T-cell (primary cell): ENCODE data around the gene UQCRQ. TPM values are rescaled to one million over a fixed set of nuclear protein-coding genes. Genes with fewer than 3 reads are reported as not detected.

Experiments used
- ATAC-seq, 4 experiments: fragments of 200-7000 bp in 3 of 4; fragments of 150-1000 bp in 1 of 4; cut with Tn5 transposase; replicated peaks in 1 of 4; 1 replicate in 3 of 4; 2 replicates in 1 of 4; pipeline ENCODE4 v1.10.0; 2021; ENCODE audit warnings: moderate library complexity in 3 of 4, mild to moderate bottlenecking in 2 of 4, moderate number of reproducible peaks in 1 of 4
- CTCF ChIA-PET, 2 donors: fragments of 300-600 bp; sonication (Branson Sonifier 250); formaldehyde crosslinking; loops; one replicate each; lab custom pipeline; 2022; ENCODE audit warnings: antibody characterized with exemption in 2 of 2; lab: Charles Lee
- POLR2A ChIA-PET, 2 donors: fragments of 300-600 bp; sonication (Branson Sonifier 250); formaldehyde crosslinking; loops; one replicate each; lab custom pipeline; 2022; ENCODE audit warnings: antibody characterized with exemption in 2 of 2; lab: Charles Lee
- DNase-seq, 35 experiments: peaks; one replicate each; pipeline versions ENCODE4 v3.0.0 to v3.0.0-alpha.2; 2013 to 2023
- H3K27ac ChIP-seq: one replicate; pipeline ENCODE4 v1.5.1; 2013; ENCODE audit warnings: low read length
- H3K27me3 ChIP-seq, 2 experiments: replicated peaks in 1 of 2; 1 replicate in 1 of 2; 2 replicates in 1 of 2; pipeline versions ENCODE4 v1.6.1 to v1.7.0; 2013; ENCODE audit warnings: low read length in 1 of 2, mixed read lengths in 1 of 2; ENCODE audit not compliant: control insufficient read depth in 2 of 2, insufficient read depth in 2 of 2; ENCODE audit errors: extremely low read depth in 1 of 2
- H3K36me3 ChIP-seq, 2 donors: 1 replicate in 1 of 2; 2 replicates in 1 of 2; pipeline versions ENCODE4 v1.6.1 to v1.7.0; 2013; ENCODE audit warnings: low read length in 1 of 2; ENCODE audit not compliant: control insufficient read depth in 2 of 2, insufficient read depth in 1 of 2; ENCODE audit errors: extremely low read depth in 1 of 2
- H3K4me1 ChIP-seq, 2 experiments: 1 replicate in 1 of 2; 2 replicates in 1 of 2; pipeline versions ENCODE4 v1.6.1 to v1.7.0; 2013; ENCODE audit warnings: low read length in 2 of 2, mixed read lengths in 1 of 2; ENCODE audit not compliant: insufficient read depth in 2 of 2, control insufficient read depth in 1 of 2; ENCODE audit errors: extremely low read depth in 1 of 2
- H3K4me3 ChIP-seq, 2 donors: 1 replicate in 1 of 2; 2 replicates in 1 of 2; pipeline versions ENCODE4 v1.5.1 to v1.7.0; 2013; ENCODE audit warnings: mild to moderate bottlenecking in 2 of 2, low read length in 1 of 2, moderate library complexity in 1 of 2; ENCODE audit not compliant: control insufficient read depth in 1 of 2; ENCODE audit errors: extremely low read depth in 1 of 2
- H3K9me3 ChIP-seq: 2 replicates; pipeline ENCODE4 v1.7.0; 2013
- H3K27ac Mint-ChIP-seq, 2 donors: one replicate each; pipeline ENCODE4 v1.8.0; 2020 to 2021; ENCODE audit warnings: mild to moderate bottlenecking in 2 of 2, mixed read lengths in 2 of 2
- H3K27me3 Mint-ChIP-seq, 2 donors: one replicate each; pipeline ENCODE4 v1.8.0; 2021 to 2022; ENCODE audit warnings: mixed read lengths in 2 of 2
- H3K36me3 Mint-ChIP-seq: one replicate; pipeline ENCODE4 v1.8.0; 2021; ENCODE audit warnings: mixed read lengths
- H3K4me1 Mint-ChIP-seq, 3 donors: one replicate each; pipeline ENCODE4 v1.8.0; 2020 to 2022; ENCODE audit warnings: mixed read lengths in 3 of 3, mild to moderate bottlenecking in 1 of 3
- H3K4me3 Mint-ChIP-seq, 3 donors: one replicate each; pipeline ENCODE4 v1.8.0; 2020 to 2022; ENCODE audit warnings: mild to moderate bottlenecking in 3 of 3, mixed read lengths in 3 of 3, moderate library complexity in 3 of 3
- H3K9me3 Mint-ChIP-seq, 3 donors: one replicate each; pipeline ENCODE4 v1.8.0; 2020 to 2022; ENCODE audit warnings: mixed read lengths in 3 of 3
- WGBS: methylation state at CpG from one replicate; pipeline ENCODE4 v1.1.5; 2013; ENCODE audit warnings: missing lambda C conversion rate; ENCODE audit not compliant: insufficient coverage; 5-methylcytosine and 5-hydroxymethylcytosine counted together
- total RNA-seq, 35 experiments: library from RNA in 6 of 35; stranded (reverse) in 6 of 35; fragments of 120-200 nt in 1 of 35; gene quantifications; one replicate each; pipeline versions ENCODE4 v1.2.1 to v1.2.4 and lab custom pipeline; 2013 to 2026

The UQCRQ gene
- total RNA-seq, 5 donors from 2014 or later (not counting 1 experiment from before 2014, with no cell fraction given): 119 to 139 (median 132) TPM

DNA sequence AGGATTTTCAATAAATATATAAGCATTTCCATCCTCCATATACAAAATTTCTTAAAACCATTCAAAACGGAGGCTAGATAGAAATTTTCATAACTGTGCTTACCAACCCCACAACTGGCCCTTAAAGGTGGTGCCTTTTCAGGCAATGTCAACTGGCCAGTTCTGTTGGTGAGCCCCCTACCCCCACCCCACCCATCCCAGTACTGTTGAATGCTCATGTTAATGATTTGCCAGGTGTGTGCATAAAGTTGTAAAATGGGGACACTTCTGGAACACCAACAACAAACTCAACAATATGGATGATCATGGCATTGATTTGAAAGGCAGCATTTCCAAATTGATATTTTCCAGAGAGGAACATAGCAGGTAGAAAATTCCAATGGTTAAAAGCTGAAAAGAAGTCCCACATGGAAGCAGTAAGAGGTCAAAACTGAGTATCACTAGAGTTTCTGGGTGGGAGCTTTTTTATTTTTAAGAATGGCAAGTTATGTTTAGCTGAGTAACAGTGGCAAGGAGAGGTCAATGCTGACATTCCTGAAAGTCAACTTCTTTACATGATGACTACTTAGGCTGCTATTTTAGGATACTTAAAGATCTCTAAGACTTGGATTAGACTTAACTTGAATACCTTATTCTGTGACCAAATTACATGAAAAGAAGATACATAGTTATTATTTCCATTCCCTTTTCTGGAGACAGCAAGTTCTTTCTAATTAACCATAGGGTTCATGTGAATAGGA, 9.7 kb downstream of the UQCRQ start:
- peaks cover 27% of the 10 kb centered on the region for H3K36me3 Mint-ChIP-seq
- no CpG with 5 or more reads among the region's 1 CpG for WGBS
- Histone ChIP-seq H3K4me1 (no peaks in the 10 kb centered on the region), H3K4me3 (no peak overlapping the region), H3K36me3 (peaks cover 0 to 35% of the 10 kb centered on the region in 2 donors), H3K27me3 (no peaks in the 10 kb centered on the region), H3K9me3 (no peaks in the 10 kb centered on the region), H3K27ac (no peak overlapping the region)
- DNase-seq (no peak), ATAC-seq (no peak)
- CTCF ChIA-PET: no interaction called here
- no peaks in the 10 kb centered on the region for H3K27me3 Mint-ChIP-seq
- H3K27ac Mint-ChIP-seq: no peak overlapping the region
- POLR2A ChIA-PET: no interaction called here
- H3K4me1 Mint-ChIP-seq: no peaks in the 10 kb centered on the region
- no peak overlapping the region for H3K4me3 Mint-ChIP-seq
- H3K9me3 Mint-ChIP-seq: no peaks in the 10 kb centered on the region

DNA sequence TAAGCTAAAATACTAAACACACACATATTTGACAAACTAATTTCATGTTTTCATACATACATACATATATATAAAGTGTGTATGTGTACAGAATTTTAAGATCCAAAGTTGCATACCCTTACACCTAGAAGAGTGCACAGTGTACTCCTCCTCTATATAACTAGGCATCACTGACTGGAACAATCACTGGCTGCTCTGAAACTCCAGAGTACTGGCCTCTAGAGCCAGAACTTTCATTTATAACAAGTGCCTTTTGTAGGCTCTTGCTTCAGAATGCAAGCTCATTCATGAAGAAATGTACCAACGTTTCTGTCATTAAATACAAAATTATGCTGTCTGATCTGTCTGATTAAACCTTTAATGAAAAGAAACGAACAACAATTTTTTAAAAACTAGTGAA, 11.0 kb downstream of the UQCRQ start:
- CTCF ChIA-PET: interaction anchor here in 1 of 2 donors (0.6 kb wide), 1 partner anchor 11 kb away, joined by 4 read pairs; no protein-coding TSS in a partner anchor
- H3K36me3 Mint-ChIP-seq: peaks cover 26% of the 10 kb centered on the region

DNA sequence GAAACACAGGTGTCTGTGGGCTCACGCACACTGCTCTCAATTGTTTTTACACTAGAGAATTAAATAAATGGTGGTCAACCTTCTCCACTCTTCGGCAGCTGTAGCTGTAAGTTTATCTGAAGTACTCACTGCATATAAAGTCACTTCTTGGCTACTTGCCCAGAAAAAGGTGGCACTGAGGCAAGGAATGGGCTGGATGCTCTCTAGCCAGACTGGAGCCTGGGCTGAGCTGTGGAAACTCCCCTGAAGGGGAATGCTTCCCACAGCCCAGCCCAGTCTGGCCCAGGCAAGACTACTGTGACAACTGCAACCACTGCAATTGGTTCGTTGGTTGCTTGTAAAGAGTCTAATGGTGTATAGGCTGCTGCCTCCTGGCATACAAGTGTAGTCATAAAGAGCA, 11.5 kb downstream of the UQCRQ start:
- Histone ChIP-seq H3K27me3 (no peaks in the 10 kb centered on the region), H3K9me3 (no peaks in the 10 kb centered on the region), H3K4me3 (no peak overlapping the region), H3K27ac (no peak overlapping the region), H3K4me1 (no peaks in the 10 kb centered on the region), H3K36me3 (peaks cover 0 to 48% of the 10 kb centered on the region in 2 donors)
- Mint-ChIP-seq H3K27me3 (no peaks in the 10 kb centered on the region), H3K36me3 (peaks cover 25% of the 10 kb centered on the region), H3K4me3 (no peak overlapping the region), H3K27ac (no peak overlapping the region), H3K9me3 (no peaks in the 10 kb centered on the region), H3K4me1 (no peaks in the 10 kb centered on the region)
- ChIA-PET CTCF (no interaction called here), POLR2A (interaction anchor here (0.6 kb wide), 2 partner anchors 9 to 79 kb away, joined by 3 to 4 read pairs; no protein-coding TSS in a partner anchor)
- DNase-seq (no peak), ATAC-seq (no peak)
- WGBS: no CpG with 5 or more reads among the region's 3 CpGs

More for the DNA sequence above, 11.0 kb downstream of the UQCRQ start:
- Mint-ChIP-seq H3K9me3 (no peaks in the 10 kb centered on the region), H3K27me3 (no peaks in the 10 kb centered on the region), H3K27ac (no peak overlapping the region), H3K4me3 (no peak overlapping the region), H3K4me1 (no peaks in the 10 kb centered on the region)
- no peaks in the 10 kb centered on the region for H3K9me3 ChIP-seq
- no peak overlapping the region for H3K27ac ChIP-seq
- no peak for ATAC-seq
- H3K4me3 ChIP-seq: no peak overlapping the region
- no peak for DNase-seq
- POLR2A ChIA-PET: interaction anchor here (0.6 kb wide), 2 partner anchors 9 to 79 kb away, joined by 3 to 4 read pairs; no protein-coding TSS in a partner anchor
- H3K4me1 ChIP-seq: no peaks in the 10 kb centered on the region
- no peaks in the 10 kb centered on the region for H3K27me3 ChIP-seq
- peaks cover 0 to 47% of the 10 kb centered on the region in 2 donors for H3K36me3 ChIP-seq
- WGBS: 83% methylated on average over 1 of the region's 2 CpGs

DNA sequence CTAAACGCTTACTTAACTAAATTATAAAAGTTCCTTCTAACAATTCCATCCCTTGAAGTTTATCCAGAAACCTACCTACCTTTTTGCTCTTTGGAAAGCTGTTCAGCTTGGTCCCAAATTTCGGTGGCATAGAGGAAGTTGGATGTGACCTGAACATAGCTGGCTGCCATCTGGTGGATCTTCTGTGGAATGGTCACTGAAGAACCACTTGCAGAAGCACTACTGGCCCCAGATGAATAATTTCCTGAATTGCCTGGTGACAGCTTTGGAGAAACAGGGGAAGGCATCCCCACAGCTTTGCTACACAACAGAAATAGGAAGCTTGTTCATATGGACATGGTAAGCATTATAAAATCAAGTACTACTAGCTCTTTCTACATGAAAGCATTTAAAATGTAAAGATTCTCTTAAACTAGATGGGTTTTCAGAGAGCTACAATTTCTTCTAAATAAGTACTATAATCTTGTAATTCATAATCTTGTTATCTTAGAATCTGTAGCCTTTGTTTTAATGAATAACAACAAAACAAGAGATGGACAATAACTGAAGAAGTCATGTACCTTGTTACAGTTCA, 16.9 kb downstream of the UQCRQ start:
- ChIA-PET POLR2A (interaction anchor here (0.6 kb wide), 2 partner anchors 150 to 436 kb away, joined by 6 to 15 read pairs; no protein-coding TSS in a partner anchor), CTCF (interaction anchor here (0.6 to 1.6 kb wide), 11 partner anchors 9 to 1252 kb away, joined by 3 to 10 read pairs (median 3); partner anchors contain the start of gene SHROOM1 (in 1 of the 2))
- Mint-ChIP-seq H3K27me3 (no peaks in the 10 kb centered on the region), H3K4me3 (no peak overlapping the region), H3K4me1 (no peaks in the 10 kb centered on the region), H3K27ac (peak overlapping the region in 1 of 2 donors; percentile 1), H3K36me3 (peaks cover 40% of the 10 kb centered on the region), H3K9me3 (no peaks in the 10 kb centered on the region)
- DNase-seq: peak in 14 of 35 experiments; percentile 5 to 63 (median 12)
- H3K27me3 ChIP-seq: no peaks in the 10 kb centered on the region
- no peaks in the 10 kb centered on the region for H3K4me1 ChIP-seq
- H3K4me3 ChIP-seq: no peak overlapping the region
- peaks cover 6 to 74% of the 10 kb centered on the region in 2 donors for H3K36me3 ChIP-seq
- no peak overlapping the region for H3K27ac ChIP-seq
- no CpG with 5 or more reads among the region's 2 CpGs for WGBS
- H3K9me3 ChIP-seq: no peaks in the 10 kb centered on the region
- ATAC-seq: peak in 3 of 4 experiments; percentile 52 to 63 (median 58)

DNA sequence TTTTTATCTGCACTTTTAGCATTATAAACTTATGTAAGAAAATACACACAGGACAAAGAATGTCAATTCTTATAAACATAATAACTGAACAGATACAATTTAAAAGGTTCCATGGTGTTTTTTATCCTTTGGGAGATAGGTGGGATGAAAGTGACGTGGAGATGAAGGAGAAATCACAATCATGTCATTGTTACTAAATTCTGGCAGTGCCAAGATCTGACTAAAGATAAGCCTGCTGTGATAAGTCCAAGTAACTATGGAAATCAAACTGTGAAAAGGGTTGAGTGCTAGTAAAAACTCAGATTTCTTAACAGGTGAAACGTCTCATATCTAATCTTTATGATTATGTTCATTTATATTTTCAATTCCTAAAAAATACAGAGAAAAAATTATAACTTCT, 18.1 kb downstream of the UQCRQ start:
- no peaks in the 10 kb centered on the region for H3K27me3 Mint-ChIP-seq
- Histone ChIP-seq H3K4me3 (no peak overlapping the region), H3K36me3 (peaks cover 6 to 75% of the 10 kb centered on the region in 2 donors), H3K4me1 (no peaks in the 10 kb centered on the region), H3K9me3 (no peaks in the 10 kb centered on the region), H3K27me3 (no peaks in the 10 kb centered on the region), H3K27ac (no peak overlapping the region)
- WGBS: 100% methylated on average over 1 of the region's 2 CpGs
- peaks cover 38% of the 10 kb centered on the region for H3K36me3 Mint-ChIP-seq
- ChIA-PET CTCF (interaction anchor here in 1 of 2 donors (0.7 kb wide), 1 partner anchor 17 kb away, joined by 3 read pairs; no protein-coding TSS in a partner anchor), POLR2A (no interaction called here)
- H3K27ac Mint-ChIP-seq: no peak overlapping the region
- H3K9me3 Mint-ChIP-seq: no peaks in the 10 kb centered on the region
- ATAC-seq (no peak), DNase-seq (no peak)
- no peaks in the 10 kb centered on the region for H3K4me1 Mint-ChIP-seq
- H3K4me3 Mint-ChIP-seq: no peak overlapping the region

DNA sequence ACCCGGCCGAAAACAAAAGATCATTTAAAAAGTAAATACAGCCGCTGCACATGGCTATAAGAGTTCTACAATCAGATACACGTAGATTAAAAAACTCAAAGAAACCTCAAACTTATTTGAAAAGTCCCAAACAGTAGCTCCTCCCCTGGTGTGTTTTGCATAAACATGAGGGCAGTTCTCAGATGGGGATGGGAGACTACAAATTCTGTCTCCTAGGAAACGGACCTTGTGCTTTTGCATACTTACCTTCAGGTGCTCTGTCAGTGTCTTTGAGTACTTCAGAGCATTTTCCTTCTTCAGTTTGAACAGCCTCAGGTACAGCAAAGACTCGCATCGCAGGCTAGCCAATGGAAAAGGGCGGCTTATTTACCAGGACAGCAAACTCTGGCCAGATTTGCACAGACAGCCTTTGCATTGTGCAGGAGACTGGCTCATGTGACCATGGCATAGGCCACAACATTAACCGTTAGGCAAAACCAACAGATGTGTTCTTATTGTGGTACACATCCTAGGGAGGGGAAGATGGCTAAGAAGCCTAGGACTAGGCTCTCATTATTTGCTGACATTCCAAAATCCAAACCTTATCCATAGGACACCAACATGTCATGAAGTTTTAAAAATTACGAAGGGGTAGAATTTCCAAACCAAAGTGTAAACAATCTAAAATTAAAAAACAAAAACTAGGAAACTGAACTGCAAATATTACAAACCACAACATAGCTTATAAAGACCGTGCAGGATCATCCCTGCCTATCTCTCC, 19.8 kb downstream of the UQCRQ start:
- no peaks in the 10 kb centered on the region for H3K4me1 Mint-ChIP-seq
- H3K27me3 Mint-ChIP-seq: no peaks in the 10 kb centered on the region
- no peaks in the 10 kb centered on the region for H3K9me3 Mint-ChIP-seq
- 97% methylated on average over 8 of the region's 11 CpGs for WGBS
- H3K4me3 Mint-ChIP-seq: no peak overlapping the region
- Histone ChIP-seq H3K9me3 (no peaks in the 10 kb centered on the region), H3K36me3 (peaks cover 6 to 72% of the 10 kb centered on the region in 2 donors), H3K4me3 (no peak overlapping the region), H3K4me1 (no peaks in the 10 kb centered on the region), H3K27ac (no peak overlapping the region), H3K27me3 (no peaks in the 10 kb centered on the region)
- CTCF ChIA-PET: no interaction called here
- POLR2A ChIA-PET: no interaction called here
- peaks cover 35% of the 10 kb centered on the region for H3K36me3 Mint-ChIP-seq
- DNase-seq: no peak
- H3K27ac Mint-ChIP-seq: no peak overlapping the region
- no peak for ATAC-seq
